ENCODE results near the gene TOMM20L.

TOMM20L gene

GRCh38 chr14:58368956-58369355, 26.8 kb upstream of the TOMM20L start:
- no peak overlapping the region for H2BK12ac ChIP-seq (ENCODE audit: low read length)
- no peaks in the 10 kb centered on the region for H3K79me2 ChIP-seq (ENCODE audit: control insufficient read depth, insufficient read depth, low read length, poor library complexity)
- no peak overlapping the region for H3K18ac ChIP-seq (ENCODE audit: low read length)
- no peak overlapping the region for H3K14ac ChIP-seq (ENCODE audit: low read length)
- WGBS (ENCODE audit: extremely low coverage, insufficient coverage, insufficient read length), result no CpG with 5 or more reads among the region's 1 CpG
- no peak overlapping the region for H4K91ac ChIP-seq (ENCODE audit: low read depth, low read length)
- H3K79me1 ChIP-seq (ENCODE audit: low read length), result no peaks in the 10 kb centered on the region
- H3K4me1 ChIP-seq (ENCODE audit: control insufficient read depth in 1 of 2, insufficient read depth in 2 of 2, low read length in 2 of 2), result no peaks in the 10 kb centered on the region
- no peak overlapping the region for H3K9ac ChIP-seq (ENCODE audit: low read length)
- no peak overlapping the region for H4K8ac ChIP-seq (ENCODE audit: low read depth, low read length)
- H3K27ac ChIP-seq (ENCODE audit: low read depth, low read length), result no peak overlapping the region
- no peaks in the 10 kb centered on the region for H3K27me3 ChIP-seq (ENCODE audit: insufficient read depth, low read length)
- H2AK5ac ChIP-seq (ENCODE audit: low read length), result no peak overlapping the region
- no peak overlapping the region for H3K23ac ChIP-seq (ENCODE audit: low read length)
- H3K4me2 ChIP-seq (ENCODE audit: low read length), result no peak overlapping the region
- H3K36me3 ChIP-seq (ENCODE audit: control insufficient read depth in 1 of 2, insufficient read depth in 2 of 2, low read length in 2 of 2), result peaks cover 5 to 11% of the 10 kb centered on the region in 2 experiments
- no peaks in the 10 kb centered on the region for H3K9me3 ChIP-seq (ENCODE audit: insufficient read depth, low read depth, low read length)
- DNase-seq, result no peak
- no peak overlapping the region for H3K4ac ChIP-seq (ENCODE audit: low read depth, low read length)
- no peak overlapping the region for H2BK5ac ChIP-seq (ENCODE audit: low read depth, low read length, poor library complexity)
- no peak overlapping the region for H3K4me3 ChIP-seq (ENCODE audit: low read depth, low read length)
- no peak overlapping the region for H4K12ac ChIP-seq (ENCODE audit: low read depth, low read length)
- no peak overlapping the region for H2BK120ac ChIP-seq (ENCODE audit: insufficient read depth, low read length, poor library complexity)
- H2AFZ ChIP-seq (ENCODE audit: insufficient read depth, low read length, poor library complexity), result no peak overlapping the region

DNA sequence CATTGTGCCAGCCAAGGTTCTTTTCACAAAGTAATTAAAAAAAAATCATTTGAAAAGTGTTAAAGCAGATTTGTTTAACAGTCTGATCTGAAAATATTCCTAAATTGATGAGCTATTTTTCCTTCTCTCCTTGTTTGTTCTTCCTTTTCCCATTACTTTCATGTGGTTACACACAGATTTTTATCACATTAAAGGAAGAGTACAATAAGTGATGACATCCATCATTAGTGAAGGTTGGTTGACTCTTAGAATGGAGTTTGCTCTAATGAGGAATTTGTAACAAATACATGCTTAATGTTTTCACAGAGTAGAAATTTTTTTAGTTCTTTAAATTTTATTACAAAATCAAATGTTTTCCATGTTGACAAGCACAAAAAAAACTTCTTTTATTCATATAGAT, 18.9 kb upstream of the TOMM20L start:
- Histone ChIP-seq H3K23ac (ENCODE audit: low read length) (no peak overlapping the region), H2BK120ac (ENCODE audit: insufficient read depth, low read length, poor library complexity) (no peak overlapping the region), H3K27ac (ENCODE audit: low read depth, low read length) (no peak overlapping the region), H3K4ac (ENCODE audit: low read depth, low read length) (no peak overlapping the region), H4K12ac (ENCODE audit: low read depth, low read length) (no peak overlapping the region), H3K9me3 (ENCODE audit: insufficient read depth, low read depth, low read length) (peaks cover 2% of the 10 kb centered on the region), H3K14ac (ENCODE audit: low read length) (no peak overlapping the region), H3K36me3 (ENCODE audit: control insufficient read depth in 1 of 2, insufficient read depth in 2 of 2, low read length in 2 of 2) (peaks cover 6% of the 10 kb centered on the region in 2 experiments), H2BK5ac (ENCODE audit: low read depth, low read length, poor library complexity) (no peak overlapping the region), H4K8ac (ENCODE audit: low read depth, low read length) (no peak overlapping the region), H3K4me1 (ENCODE audit: control insufficient read depth in 1 of 2, insufficient read depth in 2 of 2, low read length in 2 of 2) (no peaks in the 10 kb centered on the region), H3K9ac (ENCODE audit: low read length) (no peak overlapping the region), H3K79me2 (ENCODE audit: control insufficient read depth, insufficient read depth, low read length, poor library complexity) (no peaks in the 10 kb centered on the region), H2BK12ac (ENCODE audit: low read length) (no peak overlapping the region), H4K91ac (ENCODE audit: low read depth, low read length) (no peak overlapping the region), H3K4me3 (ENCODE audit: low read depth, low read length) (no peak overlapping the region), H2AK5ac (ENCODE audit: low read length) (no peak overlapping the region), H3K18ac (ENCODE audit: low read length) (no peak overlapping the region), H2AFZ (ENCODE audit: insufficient read depth, low read length, poor library complexity) (no peak overlapping the region), H3K79me1 (ENCODE audit: low read length) (no peaks in the 10 kb centered on the region), H3K4me2 (ENCODE audit: low read length) (no peak overlapping the region), H3K27me3 (ENCODE audit: insufficient read depth, low read length) (no peaks in the 10 kb centered on the region)
- DNase-seq, result no peak

DNA sequence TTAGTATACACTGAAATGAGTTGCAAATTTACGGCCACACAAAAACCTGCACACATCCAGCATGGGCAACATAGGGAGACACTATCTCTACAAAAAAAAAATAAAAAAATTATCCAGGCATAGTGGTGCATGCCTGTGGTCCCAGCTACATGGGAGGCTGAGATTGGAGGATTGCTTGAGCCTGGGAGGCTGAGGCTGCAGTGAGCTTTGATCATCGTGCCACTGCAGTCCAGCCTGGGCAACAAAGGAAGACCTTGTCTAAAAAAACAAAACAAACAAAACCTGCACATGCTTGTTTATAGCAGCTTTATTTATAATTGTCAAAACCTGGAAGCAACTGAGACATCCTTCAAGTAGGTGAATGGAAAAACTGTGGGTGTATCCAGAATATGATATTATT, 4.9 kb upstream of the TOMM20L start:
- Histone ChIP-seq H2AFZ (ENCODE audit: insufficient read depth, low read length, poor library complexity) (no peak overlapping the region), H3K9me3 (ENCODE audit: insufficient read depth, low read depth, low read length) (no peaks in the 10 kb centered on the region), H3K36me3 (ENCODE audit: control insufficient read depth in 1 of 2, insufficient read depth in 2 of 2, low read length in 2 of 2) (no peaks in the 10 kb centered on the region), H3K27ac (ENCODE audit: low read depth, low read length) (no peak overlapping the region), H2BK12ac (ENCODE audit: low read length) (no peak overlapping the region), H3K18ac (ENCODE audit: low read length) (no peak overlapping the region), H3K79me2 (ENCODE audit: control insufficient read depth, insufficient read depth, low read length, poor library complexity) (no peaks in the 10 kb centered on the region), H3K23ac (ENCODE audit: low read length) (no peak overlapping the region), H2BK120ac (ENCODE audit: insufficient read depth, low read length, poor library complexity) (no peak overlapping the region), H3K79me1 (ENCODE audit: low read length) (no peaks in the 10 kb centered on the region), H3K4me1 (ENCODE audit: control insufficient read depth in 1 of 2, insufficient read depth in 2 of 2, low read length in 2 of 2) (peaks cover 0 to 4% of the 10 kb centered on the region in 2 experiments), H3K4me3 (ENCODE audit: low read depth, low read length) (no peak overlapping the region), H3K27me3 (ENCODE audit: insufficient read depth, low read length) (no peaks in the 10 kb centered on the region), H4K12ac (ENCODE audit: low read depth, low read length) (no peak overlapping the region), H3K4me2 (ENCODE audit: low read length) (no peak overlapping the region), H2AK5ac (ENCODE audit: low read length) (no peak overlapping the region), H3K9ac (ENCODE audit: low read length) (no peak overlapping the region), H4K91ac (ENCODE audit: low read depth, low read length) (no peak overlapping the region), H3K14ac (ENCODE audit: low read length) (no peak overlapping the region), H2BK5ac (ENCODE audit: low read depth, low read length, poor library complexity) (no peak overlapping the region), H4K8ac (ENCODE audit: low read depth, low read length) (no peak overlapping the region), H3K4ac (ENCODE audit: low read depth, low read length) (no peak overlapping the region)
- DNase-seq, result no peak
- WGBS (ENCODE audit: extremely low coverage, insufficient coverage, insufficient read length), result no CpG with 5 or more reads among the region's 2 CpGs

GRCh38 chr14:58395562-58395811, 243 bp upstream of the TOMM20L start:
- peak overlapping the region; percentile 67 for H3K4me2 ChIP-seq (ENCODE audit: low read length)
- H3K27me3 ChIP-seq (ENCODE audit: insufficient read depth, low read length), result no peaks in the 10 kb centered on the region
- H2BK120ac ChIP-seq (ENCODE audit: insufficient read depth, low read length, poor library complexity), result no peak overlapping the region
- no peaks in the 10 kb centered on the region for H3K36me3 ChIP-seq (ENCODE audit: control insufficient read depth in 1 of 2, insufficient read depth in 2 of 2, low read length in 2 of 2)
- H3K4me3 ChIP-seq (ENCODE audit: low read depth, low read length), result peak overlapping the region; percentile 61
- H3K9me3 ChIP-seq (ENCODE audit: insufficient read depth, low read depth, low read length), result no peaks in the 10 kb centered on the region
- no peak overlapping the region for H3K23ac ChIP-seq (ENCODE audit: low read length)
- peak overlapping the region; percentile 4 for H4K91ac ChIP-seq (ENCODE audit: low read depth, low read length)
- no peak overlapping the region for H3K27ac ChIP-seq (ENCODE audit: low read depth, low read length)
- H3K4me1 ChIP-seq (ENCODE audit: control insufficient read depth in 1 of 2, insufficient read depth in 2 of 2, low read length in 2 of 2), result peaks cover 0 to 6% of the 10 kb centered on the region in 2 experiments
- no peak for DNase-seq
- H4K8ac ChIP-seq (ENCODE audit: low read depth, low read length), result peak overlapping the region; percentile 7
- no peak overlapping the region for H3K9ac ChIP-seq (ENCODE audit: low read length)
- H3K79me1 ChIP-seq (ENCODE audit: low read length), result no peaks in the 10 kb centered on the region
- H2AK5ac ChIP-seq (ENCODE audit: low read length), result no peak overlapping the region
- H2AFZ ChIP-seq (ENCODE audit: insufficient read depth, low read length, poor library complexity), result peak overlapping the region; percentile 19
- no peak overlapping the region for H3K14ac ChIP-seq (ENCODE audit: low read length)
- no peak overlapping the region for H3K18ac ChIP-seq (ENCODE audit: low read length)
- H2BK5ac ChIP-seq (ENCODE audit: low read depth, low read length, poor library complexity), result no peak overlapping the region
- no peak overlapping the region for H3K4ac ChIP-seq (ENCODE audit: low read depth, low read length)
- peak overlapping the region; percentile 10 for H4K12ac ChIP-seq (ENCODE audit: low read depth, low read length)
- no peaks in the 10 kb centered on the region for H3K79me2 ChIP-seq (ENCODE audit: control insufficient read depth, insufficient read depth, low read length, poor library complexity)
- H2BK12ac ChIP-seq (ENCODE audit: low read length), result no peak overlapping the region
- no CpG with 5 or more reads among the region's 10 CpGs for WGBS (ENCODE audit: extremely low coverage, insufficient coverage, insufficient read length)

DNA sequence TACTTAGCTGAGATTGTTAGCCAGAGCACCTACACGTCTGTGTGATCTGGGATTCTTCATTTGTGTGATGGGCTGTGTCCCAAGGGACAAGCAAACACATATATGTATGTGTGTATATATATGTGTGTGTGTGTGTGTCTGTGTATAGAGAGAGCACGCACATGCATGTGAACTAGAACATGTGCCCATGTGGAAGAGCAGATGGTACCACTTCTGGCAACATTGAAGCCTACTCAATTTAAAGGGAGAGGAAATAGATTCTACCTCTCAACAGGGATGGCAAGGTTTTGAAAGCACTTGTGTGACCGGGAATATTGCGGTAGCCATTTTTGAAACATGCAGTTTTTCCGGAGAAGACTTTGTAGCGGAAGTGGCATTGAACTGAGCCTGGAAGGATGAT, 1.4 kb downstream of the TOMM20L start:
- no peak overlapping the region for H2BK5ac ChIP-seq (ENCODE audit: low read depth, low read length, poor library complexity)
- no peak overlapping the region for H3K27ac ChIP-seq (ENCODE audit: low read depth, low read length)
- no peak overlapping the region for H4K91ac ChIP-seq (ENCODE audit: low read depth, low read length)
- H4K12ac ChIP-seq (ENCODE audit: low read depth, low read length), result no peak overlapping the region
- H2AK5ac ChIP-seq (ENCODE audit: low read length), result no peak overlapping the region
- H3K9me3 ChIP-seq (ENCODE audit: insufficient read depth, low read depth, low read length), result no peaks in the 10 kb centered on the region
- H3K79me1 ChIP-seq (ENCODE audit: low read length), result no peaks in the 10 kb centered on the region
- no peak overlapping the region for H3K4me3 ChIP-seq (ENCODE audit: low read depth, low read length)
- no peak overlapping the region for H4K8ac ChIP-seq (ENCODE audit: low read depth, low read length)
- WGBS (ENCODE audit: extremely low coverage, insufficient coverage, insufficient read length), result no CpG with 5 or more reads among the region's 6 CpGs
- peaks cover 0 to 6% of the 10 kb centered on the region in 2 experiments for H3K4me1 ChIP-seq (ENCODE audit: control insufficient read depth in 1 of 2, insufficient read depth in 2 of 2, low read length in 2 of 2)
- H3K14ac ChIP-seq (ENCODE audit: low read length), result no peak overlapping the region
- no peak overlapping the region for H3K18ac ChIP-seq (ENCODE audit: low read length)
- DNase-seq, result no peak
- H2BK12ac ChIP-seq (ENCODE audit: low read length), result no peak overlapping the region
- no peak overlapping the region for H3K23ac ChIP-seq (ENCODE audit: low read length)
- H2BK120ac ChIP-seq (ENCODE audit: insufficient read depth, low read length, poor library complexity), result no peak overlapping the region
- no peak overlapping the region for H3K4ac ChIP-seq (ENCODE audit: low read depth, low read length)
- no peaks in the 10 kb centered on the region for H3K27me3 ChIP-seq (ENCODE audit: insufficient read depth, low read length)
- H3K79me2 ChIP-seq (ENCODE audit: control insufficient read depth, insufficient read depth, low read length, poor library complexity), result no peaks in the 10 kb centered on the region
- no peaks in the 10 kb centered on the region for H3K36me3 ChIP-seq (ENCODE audit: control insufficient read depth in 1 of 2, insufficient read depth in 2 of 2, low read length in 2 of 2)
- H3K9ac ChIP-seq (ENCODE audit: low read length), result no peak overlapping the region
- H3K4me2 ChIP-seq (ENCODE audit: low read length), result no peak overlapping the region
- H2AFZ ChIP-seq (ENCODE audit: insufficient read depth, low read length, poor library complexity), result no peak overlapping the region

Measured in trophoblast cell (in vitro differentiated cells and primary cell).